ENCODE data around the gene ENPEP.

GRCh38 chr4:110614173-110614963 is 138.4 kb downstream of the ENPEP start:
- TF ChIP-seq CTCF (IDR thresholded peaks at IDR 0.05) (no peak), POLR2A (IDR thresholded peaks at IDR 0.05) (no peak), EP300 (IDR thresholded peaks at IDR 0.05) (no peak)

All from tibial nerve (tissue), 4 donors.